Fibroblast of villous mesenchyme (primary cell): Measurements from ENCODE around the gene SLC24A4. TPM values are rescaled to one million over a fixed set of nuclear protein-coding genes. Genes with fewer than 3 reads are reported as not detected.

Experiments used
- DNase-seq: peaks from one replicate; pipeline ENCODE4 v3.0.0-alpha.2; 2010; ENCODE audit warnings: low read depth
- H3K4me3 ChIP-seq: 2 replicates; pipeline ENCODE4 v1.5.1; 2011; ENCODE audit warnings: low read depth, mild to moderate bottlenecking, low read length
- CTCF ChIP-seq: IDR thresholded peaks from 2 replicates; pipeline ENCODE4 v1.5.1; 2012; ENCODE audit warnings: low read depth, mild to moderate bottlenecking, low read length; ENCODE audit not compliant: insufficient read depth
- total RNA-seq: library from RNA; depleted of rRNA; stranded (reverse); fragments of >200 nt; gene quantifications from 2 replicates; pipeline ENCODE4 v1.2.3, GENCODE V29; 2012

The SLC24A4 gene
- total RNA-seq, 1 donor, result not detected

- DNase-seq, result no peak
- no peak for TF ChIP-seq CTCF
- no peak overlapping the region for H3K4me3 ChIP-seq
These were observed 50.4 kb downstream of the SLC24A4 start for GRCh38 chr14:92373336-92373735.

GRCh38 chr14:92380131-92380530 lies 57.2 kb downstream of the SLC24A4 start:
- H3K4me3 ChIP-seq, result no peak overlapping the region
- no peak for DNase-seq
- no peak for TF ChIP-seq CTCF

GRCh38 chr14:92380582-92380981 lies 57.6 kb downstream of the SLC24A4 start:
- DNase-seq, result no peak
- no peak for TF ChIP-seq CTCF

GRCh38 chr14:92382677-92383076 lies 59.7 kb downstream of the SLC24A4 start:
- no peak for DNase-seq
- peak; percentile 21 for TF ChIP-seq CTCF
- H3K4me3 ChIP-seq, result no peak overlapping the region

More at GRCh38 chr14:92380582-92380981, 57.6 kb downstream of the SLC24A4 start:
- no peak overlapping the region for H3K4me3 ChIP-seq

GRCh38 chr14:92383805-92384204 lies 60.8 kb downstream of the SLC24A4 start:
- peak; percentile 9 for DNase-seq
- no peak overlapping the region for H3K4me3 ChIP-seq
- no peak for TF ChIP-seq CTCF

- DNase-seq, result peak; percentile 18
- H3K4me3 ChIP-seq, result no peak overlapping the region
- TF ChIP-seq CTCF, result no peak
These were observed 61.6 kb downstream of the SLC24A4 start for GRCh38 chr14:92384461-92385133.

GRCh38 chr14:92385561-92385960 lies 62.6 kb downstream of the SLC24A4 start:
- no peak for TF ChIP-seq CTCF

More at GRCh38 chr14:92385561-92385960, 62.6 kb downstream of the SLC24A4 start:
- no peak overlapping the region for H3K4me3 ChIP-seq
- DNase-seq, result no peak
